Measurements from ENCODE around the gene PCDH9. TPM values are rescaled to one million over a fixed set of nuclear protein-coding genes. Genes with fewer than 3 reads are reported as not detected.

Gene PCDH9
- polyA plus RNA-seq, 5 donors, result 1.7 to 3.8 (median 2.4) TPM

GRCh38 chr13:67087527-67087926 lies 142.6 kb downstream of the PCDH9 start:
- DNase-seq, result peak in 1 of 2 donors; percentile 8

- no peak for DNase-seq
Observed at GRCh38 chr13:67086260-67086659, 143.9 kb downstream of the PCDH9 start.

GRCh38 chr13:67084066-67084465 lies 146.1 kb downstream of the PCDH9 start:
- DNase-seq, result no peak

DNA sequence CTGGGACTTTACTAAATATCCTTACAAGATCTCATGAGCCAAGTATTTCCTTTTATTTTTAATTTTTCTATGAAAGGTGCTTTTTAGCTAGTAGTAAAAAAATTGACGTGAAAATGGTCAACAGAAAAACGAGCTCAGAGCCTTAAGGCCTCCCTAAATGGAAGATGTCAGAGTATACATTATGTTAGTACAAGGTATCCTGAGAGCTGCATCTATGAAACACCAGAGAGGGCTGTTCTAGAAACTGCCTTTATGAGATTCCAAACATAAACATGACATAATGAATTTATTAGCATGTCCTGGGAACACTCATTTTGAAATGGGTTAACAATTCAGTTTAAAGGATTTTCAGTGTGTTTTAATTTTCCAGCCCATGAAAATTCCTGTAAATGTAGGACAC lies 146.6 kb downstream of the PCDH9 start:
- DNase-seq, result no peak

GRCh38 chr13:67080351-67080750 lies 149.8 kb downstream of the PCDH9 start:
- no peak for DNase-seq

DNA sequence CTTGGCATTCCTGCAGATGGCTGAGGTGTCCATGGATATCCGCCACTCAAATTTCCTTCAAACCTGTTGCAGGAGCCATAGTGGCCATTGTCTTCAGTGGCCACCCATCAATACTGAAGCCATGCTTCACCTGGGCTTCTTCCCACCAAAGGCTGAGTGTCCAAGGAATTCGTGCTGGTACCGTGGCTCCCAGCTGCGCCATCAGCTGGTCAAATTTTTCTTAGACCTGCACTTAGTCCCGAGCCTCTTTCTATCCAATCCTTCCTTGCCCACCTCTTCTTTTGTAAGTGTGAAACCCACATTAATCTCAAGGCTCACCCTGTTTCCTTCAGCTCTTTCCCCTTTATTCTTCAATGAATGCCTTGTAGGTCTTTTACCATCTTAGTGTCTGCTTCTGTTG lies 152.1 kb downstream of the PCDH9 start:
- no peak for DNase-seq

GRCh38 chr13:67077132-67077531 lies 153.0 kb downstream of the PCDH9 start:
- DNase-seq, result no peak

DNA sequence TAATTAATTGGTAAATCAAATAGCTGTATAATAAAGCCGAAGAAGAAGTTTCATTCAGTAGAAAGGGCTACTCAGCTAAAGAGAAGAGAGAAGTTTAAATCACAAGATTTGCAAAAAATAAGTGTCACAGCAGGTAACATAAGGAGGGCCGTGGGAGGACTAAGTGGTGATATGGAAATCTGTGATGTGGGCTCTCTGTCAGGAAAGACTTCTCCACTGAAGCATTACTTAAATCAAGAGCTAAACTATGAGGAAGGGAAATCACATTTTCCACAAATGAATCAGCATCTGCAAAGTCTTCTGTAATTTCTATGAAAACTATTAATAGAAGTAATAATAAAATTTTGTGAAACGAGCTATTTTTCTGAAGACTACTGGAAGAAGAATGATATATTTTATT lies 153.8 kb downstream of the PCDH9 start:
- DNase-seq, result no peak

DNA sequence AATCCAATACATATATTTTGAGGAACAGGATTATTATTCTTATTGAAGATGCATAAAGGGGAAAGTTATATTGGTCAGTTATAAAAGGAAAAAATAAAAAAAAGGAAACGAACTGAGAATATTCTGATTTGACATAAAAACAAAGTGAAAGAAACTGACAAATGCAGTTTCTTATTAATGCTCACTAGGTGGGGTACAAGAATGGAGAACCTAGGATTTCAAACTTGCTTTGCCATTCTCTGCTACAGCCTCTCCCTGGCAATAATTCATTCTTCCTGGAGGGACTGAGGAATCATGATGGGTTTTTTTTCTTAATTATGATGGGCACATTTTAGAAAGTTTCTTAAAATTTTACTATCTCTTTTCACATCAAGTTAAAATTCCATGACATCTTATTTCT lies 154.9 kb downstream of the PCDH9 start:
- DNase-seq, result no peak

- no peak for DNase-seq
Observed at GRCh38 chr13:67071918-67072598, 158.1 kb downstream of the PCDH9 start.

GRCh38 chr13:67070306-67070705 lies 159.8 kb downstream of the PCDH9 start:
- DNase-seq, result no peak

GRCh38 chr13:67069117-67069767 lies 160.9 kb downstream of the PCDH9 start:
- DNase-seq, result no peak

GRCh38 chr13:67064920-67065319 lies 165.2 kb downstream of the PCDH9 start:
- DNase-seq, result no peak

DNA sequence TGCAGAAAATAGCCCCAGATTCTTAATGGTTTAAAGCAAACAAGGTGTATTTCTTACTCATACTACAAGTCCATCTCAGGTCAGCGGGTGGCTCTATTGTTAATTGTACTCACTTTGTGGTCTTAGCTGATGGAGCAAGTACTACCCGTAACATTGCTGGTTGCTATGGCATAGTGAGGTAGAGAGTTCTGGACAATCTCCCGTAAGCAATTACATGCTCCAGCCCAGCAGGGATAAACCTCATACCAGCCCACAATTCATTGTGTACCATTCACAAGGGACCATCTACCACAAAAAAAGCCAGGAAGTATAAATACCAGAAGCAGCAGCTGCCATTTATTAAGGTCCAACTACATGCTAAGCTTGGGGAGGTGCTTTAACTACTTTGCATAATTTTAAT lies 167.1 kb downstream of the PCDH9 start:
- DNase-seq, result no peak

DNA sequence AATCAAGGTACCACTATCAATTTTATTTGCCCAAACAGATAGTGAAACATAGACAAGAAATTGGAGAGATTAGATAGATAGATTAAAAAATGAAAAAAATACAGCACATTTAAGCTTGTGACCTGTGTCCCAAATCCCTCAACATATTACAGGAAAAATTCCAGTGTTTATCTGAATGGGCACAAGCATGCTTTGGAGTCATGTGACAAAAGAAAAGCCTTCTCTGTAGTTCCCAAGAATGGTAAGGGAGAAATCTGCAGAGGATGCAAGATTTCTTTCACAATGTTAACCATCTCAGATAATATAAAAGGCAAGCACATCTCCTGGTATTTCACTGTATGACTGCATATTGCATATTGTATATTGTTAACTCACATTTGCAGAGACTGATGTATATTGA lies 168.0 kb downstream of the PCDH9 start:
- no peak for DNase-seq

DNA sequence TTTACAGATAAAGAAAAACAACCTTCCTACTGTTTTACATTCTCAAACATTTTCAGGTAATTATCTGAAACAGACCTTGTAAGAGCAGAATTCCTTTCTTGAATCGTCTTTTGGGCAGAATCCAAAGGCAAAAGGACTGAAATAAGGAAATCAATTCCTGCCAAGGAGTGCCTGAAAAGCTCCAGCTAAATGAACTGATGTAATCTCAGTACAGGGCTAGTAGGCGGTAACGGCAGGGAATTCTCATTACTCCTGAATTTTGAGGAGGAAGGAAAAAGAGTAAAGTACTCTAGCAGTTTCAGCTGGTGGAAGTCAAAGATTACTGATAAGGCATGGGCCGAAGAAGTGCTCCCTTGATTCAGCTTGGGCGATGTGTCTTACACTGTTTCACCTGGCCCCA lies 168.4 kb downstream of the PCDH9 start:
- no peak for DNase-seq

DNA sequence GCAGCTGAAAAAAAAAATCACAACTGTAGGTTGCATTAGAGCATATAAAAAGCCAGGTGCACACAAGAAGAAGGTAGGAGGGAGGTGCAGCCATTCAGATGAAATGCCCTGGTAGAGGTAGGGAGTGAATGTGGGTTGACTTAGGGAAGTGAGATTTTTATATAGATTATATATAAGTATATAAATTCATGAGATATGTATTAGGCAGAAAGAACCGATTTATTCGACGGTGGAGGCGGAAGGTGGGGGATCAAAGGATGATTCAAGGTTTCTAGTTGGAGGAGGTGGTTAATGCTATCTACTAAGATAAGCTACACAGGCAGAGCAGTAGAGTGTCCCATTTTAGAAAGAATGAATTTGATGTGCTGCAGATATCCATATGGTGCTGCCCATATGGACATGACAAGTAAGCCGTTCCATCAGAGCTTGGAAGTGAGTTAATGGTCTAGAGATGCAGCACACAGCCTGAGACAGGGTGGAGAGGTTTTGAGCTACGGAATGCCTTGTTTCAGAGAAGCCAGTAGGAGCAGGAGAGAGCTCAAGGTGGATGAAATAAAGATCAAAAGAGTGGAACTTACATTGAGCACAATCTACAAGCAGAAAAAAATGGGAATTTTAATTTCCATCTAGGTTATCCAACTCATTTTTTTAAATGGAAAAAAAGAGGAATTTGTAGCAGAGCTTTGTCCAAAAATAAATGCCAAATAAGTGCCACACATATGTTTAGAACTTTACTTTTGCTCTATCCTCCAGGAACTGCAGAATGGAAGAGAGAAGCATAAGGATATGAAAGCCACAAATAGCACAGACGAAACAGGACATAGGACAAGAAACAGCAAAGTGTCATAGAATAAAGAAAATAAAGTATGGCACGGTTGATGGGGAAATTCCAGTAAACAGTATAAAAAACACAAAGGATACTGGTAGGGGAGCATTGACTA lies 177.3 kb downstream of the PCDH9 start:
- no peak for DNase-seq

DNA sequence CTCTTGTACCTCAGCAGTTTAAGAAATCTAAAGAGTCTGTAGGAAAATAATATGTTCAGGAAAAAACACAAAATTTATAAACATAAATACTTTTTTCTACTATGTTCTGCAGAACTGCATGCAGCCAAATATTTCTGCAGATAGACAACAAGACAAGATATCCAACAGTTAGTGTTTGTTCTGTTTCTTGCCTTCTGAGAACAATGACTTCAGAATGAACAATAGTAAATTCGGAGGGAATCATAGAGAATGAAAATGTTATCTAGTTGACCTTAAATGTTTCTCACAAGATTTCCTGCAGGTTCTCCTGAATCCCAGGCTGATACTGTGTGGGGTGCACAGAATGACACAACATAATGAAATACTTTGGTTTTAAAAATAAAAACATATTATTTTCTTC lies 180.4 kb downstream of the PCDH9 start:
- no peak for DNase-seq

- no peak for DNase-seq
Observed at GRCh38 chr13:67048821-67049150, 181.3 kb downstream of the PCDH9 start.

DNA sequence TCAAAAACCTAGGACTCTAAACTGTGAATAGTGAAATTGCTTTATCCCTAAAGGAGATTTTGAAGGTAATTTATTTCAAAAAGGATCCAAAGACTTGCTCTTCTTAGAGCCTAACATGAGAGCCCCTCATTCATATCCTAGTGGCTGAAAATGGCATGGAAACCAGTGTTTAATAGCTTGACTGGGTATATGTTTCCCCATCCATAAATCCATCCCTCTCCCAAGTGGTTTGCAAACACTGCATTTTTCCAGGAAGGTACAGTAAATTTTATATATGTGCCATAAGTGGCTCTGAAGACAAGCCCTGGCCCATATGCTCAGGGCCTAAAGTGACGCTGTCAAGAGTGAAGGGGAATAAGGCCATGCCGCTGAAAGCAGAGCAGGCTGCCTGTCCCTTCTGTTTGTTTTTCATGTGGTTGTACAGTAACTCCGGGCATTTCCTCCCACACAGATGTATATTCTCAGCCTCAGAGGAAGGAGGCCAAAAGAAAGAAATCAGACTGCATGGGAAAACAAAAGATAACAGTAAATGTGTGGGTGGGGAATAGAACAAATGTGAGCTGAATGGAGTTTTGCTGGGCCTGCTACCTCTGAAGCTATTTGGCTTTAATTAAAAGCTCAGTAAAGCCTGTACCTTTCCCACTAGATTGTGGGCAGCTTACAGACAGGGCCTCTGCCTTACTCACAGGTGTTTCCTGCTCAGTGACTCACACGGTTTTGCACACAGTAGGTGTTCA lies 181.9 kb downstream of the PCDH9 start:
- DNase-seq, result peak; percentile 82 to 86

- DNase-seq, result no peak
Observed at GRCh38 chr13:67045357-67045756, 184.8 kb downstream of the PCDH9 start.

GRCh38 chr13:67043901-67044300 lies 186.2 kb downstream of the PCDH9 start:
- no peak for DNase-seq
